Upper lobe of left lung (tissue), 6 donors: ENCODE data around the gene NPTXR. TPM values are rescaled to one million over a fixed set of nuclear protein-coding genes. Genes with fewer than 3 reads are reported as not detected.
A peak's percentile ranks its signal among the peaks of the same experiment; 100 is the strongest.

ENCODE experiments used
- ATAC-seq, 2 donors: fragments of 200-7000 bp; cut with Tn5 transposase; one replicate each; pipeline ENCODE4 v1.9.1; 2022; ENCODE audit warnings: mild to moderate bottlenecking in 2 of 2, moderate library complexity in 2 of 2; ENCODE audit not compliant: low FRiP score in 2 of 2
- DNase-seq, 2 donors: peaks; one replicate each; pipeline ENCODE4 v3.0.0-alpha.2; 2019 to 2020
- H3K27ac ChIP-seq, 4 donors: fragments of 200-600 bp; sonication (generic); one replicate each; pipeline ENCODE4 v1.5.1; 2016 to 2019
- H3K27me3 ChIP-seq, 4 donors: fragments of 200-600 bp; sonication (generic); one replicate each; pipeline ENCODE4 v1.5.1; 2017 to 2019
- H3K36me3 ChIP-seq, 4 donors: fragments of 200-600 bp; sonication (generic); one replicate each; pipeline ENCODE4 v1.5.1; 2016 to 2019
- H3K4me1 ChIP-seq, 4 donors: fragments of 200-600 bp; sonication (generic); one replicate each; pipeline ENCODE4 v1.5.1; 2018 to 2019
- H3K4me3 ChIP-seq, 4 donors: fragments of 200-600 bp; sonication (generic); one replicate each; pipeline ENCODE4 v1.5.1; 2017 to 2019; ENCODE audit warnings: mild to moderate bottlenecking in 2 of 4, moderate library complexity in 1 of 4
- H3K9me3 ChIP-seq, 4 donors: fragments of 200-600 bp; sonication (generic); one replicate each; pipeline ENCODE4 v1.5.1; 2018 to 2019
- CTCF ChIP-seq, 6 experiments: fragments of 450-650 bp in 4 of 6; fragments of 200-600 bp in 2 of 6; sonication (generic) in 2 of 6; IDR thresholded peaks; one replicate each; pipeline ENCODE4 v1.5.1; 2016 to 2019; ENCODE audit warnings: antibody characterized with exemption in 6 of 6
- EP300 ChIP-seq, 4 donors: sonication (generic); formaldehyde crosslinking; IDR thresholded peaks; one replicate each; pipeline ENCODE4 v1.5.1; 2017; ENCODE audit warnings: antibody characterized with exemption in 4 of 4, control low read depth in 2 of 4
- POLR2A ChIP-seq, 4 donors: fragments of 450-650 bp; IDR thresholded peaks; one replicate each; pipeline ENCODE4 v1.5.1; 2016 to 2017; ENCODE audit warnings: antibody characterized with exemption in 4 of 4, mild to moderate bottlenecking in 2 of 4
- POLR2AphosphoS5 ChIP-seq, 2 donors: sonication (generic); formaldehyde crosslinking; IDR thresholded peaks; one replicate each; pipeline ENCODE4 v1.5.1; 2017; ENCODE audit warnings: antibody characterized with exemption in 2 of 2
- WGBS, 2 donors: methylation state at CpG; one replicate each; pipeline ENCODE4 v1.1.5; 2017 to 2018; 5-methylcytosine and 5-hydroxymethylcytosine counted together
- total RNA-seq, 6 donors: library from RNA; depleted of rRNA in 4 of 6; stranded (reverse); fragments of >200 nt in 4 of 6; gene quantifications; one replicate each; pipeline versions ENCODE4 v1.1.0 to v1.2.1, GENCODE V29; 2016 to 2021
- donor health status: DM: no; HTN: no; CAD: no; lungs with moderate emphysema.
- donor health status: DM: no; HTN: yes; CAD: no; lungs with severe emphysema.

Gene NPTXR
- total RNA-seq, 6 donors from 2014 or later, result 1.4 to 6.6 (median 3.0) TPM; not detected in 1

GRCh38 chr22:38867124-38867455, 23.3 kb upstream of the NPTXR start:
- Histone ChIP-seq H3K27me3 (no peaks in the 10 kb centered on the region), H3K36me3 (peaks cover 5 to 45% (median 22%) of the 10 kb centered on the region in 4 donors), H3K9me3 (no peaks in the 10 kb centered on the region), H3K27ac (no peak overlapping the region), H3K4me3 (no peak overlapping the region), H3K4me1 (peaks cover 50 to 74% (median 56%) of the 10 kb centered on the region in 4 donors)
- DNase-seq (peak in 1 of 2 donors; percentile 14), ATAC-seq (no peak)
- WGBS, 2 donors, result 80 to 88% methylated on average over 4 to 11 of the region's 13 CpGs
- TF ChIP-seq POLR2A (IDR thresholded peaks at IDR 0.05), result no peak
- no peak for TF ChIP-seq EP300 (IDR thresholded peaks at IDR 0.05)
- no peak for TF ChIP-seq CTCF (IDR thresholded peaks at IDR 0.05)
- no peak for TF ChIP-seq POLR2AphosphoS5 (IDR thresholded peaks at IDR 0.05)

DNA sequence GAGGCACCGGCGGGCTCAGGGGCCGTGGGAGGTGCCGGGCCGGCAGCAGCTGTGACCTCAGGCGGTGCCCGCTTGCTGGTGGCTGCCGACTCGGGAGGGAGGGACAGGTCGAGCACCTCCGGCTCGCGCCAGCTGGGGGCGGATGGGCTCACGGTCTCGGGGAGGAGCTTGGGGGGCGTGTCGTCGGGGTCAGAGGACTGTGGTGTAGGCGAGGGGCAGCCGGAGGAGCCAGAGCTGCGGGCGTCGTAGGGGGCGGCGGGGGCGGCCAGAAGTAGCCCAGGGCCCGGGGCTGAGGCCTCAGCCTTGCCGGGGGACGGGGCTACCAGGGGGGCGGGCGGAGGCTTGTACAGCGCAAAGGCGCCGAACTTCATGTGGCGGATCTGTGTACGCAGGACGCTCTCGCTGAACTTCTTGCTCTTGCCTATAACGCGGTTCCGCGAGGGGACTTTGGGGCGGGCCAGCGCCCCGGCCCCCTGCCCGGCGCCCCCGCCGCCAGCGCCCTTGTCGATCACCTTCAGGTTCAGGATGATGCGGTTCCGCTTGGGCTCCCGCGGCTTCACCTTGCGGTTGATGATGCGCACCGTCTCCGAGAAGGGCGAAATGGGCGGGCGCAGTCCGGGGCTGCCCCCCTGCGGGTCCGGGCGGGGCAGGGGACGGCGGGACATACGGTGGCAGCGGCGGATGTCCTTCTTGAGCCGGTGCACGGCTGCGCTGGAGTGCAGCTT, 22.7 kb upstream of the NPTXR start:
- Histone ChIP-seq H3K27me3 (no peaks in the 10 kb centered on the region), H3K4me3 (no peak overlapping the region), H3K36me3 (peaks cover 5 to 45% (median 22%) of the 10 kb centered on the region in 4 donors), H3K27ac (peak overlapping the region in 1 of 4 donors; percentile 80), H3K4me1 (peaks cover 50 to 73% (median 56%) of the 10 kb centered on the region in 4 donors), H3K9me3 (no peaks in the 10 kb centered on the region)
- ATAC-seq (no peak), DNase-seq (peak; percentile 18 to 84)
- 87 to 90% methylated on average over 49 to 72 of the region's 75 CpGs for WGBS, 2 donors
- TF ChIP-seq EP300 (IDR thresholded peaks at IDR 0.05) (no peak), POLR2A (IDR thresholded peaks at IDR 0.05) (no peak), CTCF (IDR thresholded peaks at IDR 0.05) (no peak), POLR2AphosphoS5 (IDR thresholded peaks at IDR 0.05) (no peak)

GRCh38 chr22:38866024-38866398, 22.2 kb upstream of the NPTXR start:
- DNase-seq, result peak in 1 of 2 donors; percentile 9
- H3K4me1 ChIP-seq, result peaks cover 47 to 67% (median 53%) of the 10 kb centered on the region in 4 donors

GRCh38 chr22:38865201-38866023, 21.6 kb upstream of the NPTXR start:
- TF ChIP-seq CTCF (IDR thresholded peaks at IDR 0.05), result no peak
- TF ChIP-seq POLR2AphosphoS5 (IDR thresholded peaks at IDR 0.05), result no peak
- no peak for TF ChIP-seq EP300 (IDR thresholded peaks at IDR 0.05)
- no peak for TF ChIP-seq POLR2A (IDR thresholded peaks at IDR 0.05)
- 81% methylated on average over 20 of the region's 20 CpGs; no CpG with 5 or more reads in 1 of the 2 donors for WGBS, 2 donors
- H3K4me3 ChIP-seq, result no peak overlapping the region
- H3K9me3 ChIP-seq, result no peaks in the 10 kb centered on the region
- peaks cover 41 to 61% (median 47%) of the 10 kb centered on the region in 4 donors for H3K4me1 ChIP-seq
- peak overlapping the region; percentile 67 to 81 (median 80) for H3K27ac ChIP-seq
- peaks cover 5 to 45% (median 22%) of the 10 kb centered on the region in 4 donors for H3K36me3 ChIP-seq
- no peaks in the 10 kb centered on the region for H3K27me3 ChIP-seq
- ATAC-seq (no peak), DNase-seq (peak in 1 of 2 donors; percentile 19)

More at GRCh38 chr22:38866024-38866398, 22.2 kb upstream of the NPTXR start:
- no peak for ATAC-seq
- no peak for TF ChIP-seq EP300 (IDR thresholded peaks at IDR 0.05)
- no peak for TF ChIP-seq POLR2A (IDR thresholded peaks at IDR 0.05)
- TF ChIP-seq POLR2AphosphoS5 (IDR thresholded peaks at IDR 0.05), result no peak
- TF ChIP-seq CTCF (IDR thresholded peaks at IDR 0.05), result no peak
- peak overlapping the region in 3 of 4 donors; percentile 67 to 81 (median 80) for H3K27ac ChIP-seq
- peaks cover 5 to 45% (median 22%) of the 10 kb centered on the region in 4 donors for H3K36me3 ChIP-seq
- no peak overlapping the region for H3K4me3 ChIP-seq
- H3K9me3 ChIP-seq, result no peaks in the 10 kb centered on the region
- WGBS, 2 donors, result 86% methylated on average over 10 to 14 of the region's 15 CpGs
- no peaks in the 10 kb centered on the region for H3K27me3 ChIP-seq
